Esophagus muscularis mucosa (tissue), 3 donors: ENCODE data around the gene NDUFS7.

ENCODE experiments used
- EP300 ChIP-seq: sonication (generic); formaldehyde crosslinking; IDR thresholded peaks from one replicate; pipeline ENCODE4 v1.6.1; 2017; ENCODE audit warnings: antibody characterized with exemption
- TF ChIP-seq, protein P1 (sequence below), 3 experiments: fragments of 200-600 bp in 2 of 3; fragments of 450-650 bp in 1 of 3; sonication (generic) in 2 of 3; IDR thresholded peaks; one replicate each; pipeline ENCODE4 v1.5.1; 2017 to 2019; ENCODE audit warnings: antibody characterized with exemption in 3 of 3, mild to moderate bottlenecking in 2 of 3, moderate library complexity in 1 of 3

DNA sequence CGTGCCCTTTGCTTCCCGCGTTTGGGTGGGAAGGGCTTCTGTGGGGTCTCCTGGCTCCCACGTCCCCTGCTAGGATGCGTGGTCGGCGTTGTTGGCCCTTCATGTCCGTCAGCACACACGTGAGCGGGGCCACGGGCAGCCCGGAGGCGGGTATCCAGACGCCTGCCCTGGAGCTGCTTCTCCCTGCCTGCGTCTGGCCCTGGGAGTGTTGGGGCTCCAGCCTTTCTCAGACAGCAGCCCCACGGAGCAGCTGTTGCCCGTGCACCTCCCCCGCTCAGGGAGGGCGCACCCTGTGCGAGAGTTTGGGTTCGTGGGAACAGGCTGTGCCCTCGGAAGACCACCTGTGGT lies 38.2 kb downstream of the NDUFS7 start:
- TF ChIP-seq EP300: no peak
- TF ChIP-seq, protein P1, sequence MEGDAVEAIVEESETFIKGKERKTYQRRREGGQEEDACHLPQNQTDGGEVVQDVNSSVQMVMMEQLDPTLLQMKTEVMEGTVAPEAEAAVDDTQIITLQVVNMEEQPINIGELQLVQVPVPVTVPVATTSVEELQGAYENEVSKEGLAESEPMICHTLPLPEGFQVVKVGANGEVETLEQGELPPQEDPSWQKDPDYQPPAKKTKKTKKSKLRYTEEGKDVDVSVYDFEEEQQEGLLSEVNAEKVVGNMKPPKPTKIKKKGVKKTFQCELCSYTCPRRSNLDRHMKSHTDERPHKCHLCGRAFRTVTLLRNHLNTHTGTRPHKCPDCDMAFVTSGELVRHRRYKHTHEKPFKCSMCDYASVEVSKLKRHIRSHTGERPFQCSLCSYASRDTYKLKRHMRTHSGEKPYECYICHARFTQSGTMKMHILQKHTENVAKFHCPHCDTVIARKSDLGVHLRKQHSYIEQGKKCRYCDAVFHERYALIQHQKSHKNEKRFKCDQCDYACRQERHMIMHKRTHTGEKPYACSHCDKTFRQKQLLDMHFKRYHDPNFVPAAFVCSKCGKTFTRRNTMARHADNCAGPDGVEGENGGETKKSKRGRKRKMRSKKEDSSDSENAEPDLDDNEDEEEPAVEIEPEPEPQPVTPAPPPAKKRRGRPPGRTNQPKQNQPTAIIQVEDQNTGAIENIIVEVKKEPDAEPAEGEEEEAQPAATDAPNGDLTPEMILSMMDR (IDR thresholded peaks at IDR 0.05): no peak
